ENCODE results near the gene GRHL3.

Gene GRHL3

GRCh38 chr1:24374891-24375786 is 56.0 kb downstream of the GRHL3 start:
- DNase-seq: peak; percentile 80

- DNase-seq: no peak
Observed at GRCh38 chr1:24379733-24380315, 60.7 kb downstream of the GRHL3 start.

GRCh38 chr1:24380508-24380907 is 61.4 kb downstream of the GRHL3 start:
- DNase-seq: no peak

- DNase-seq: no peak
Observed at GRCh38 chr1:24381256-24381655, 62.1 kb downstream of the GRHL3 start.

- DNase-seq: no peak
Observed at GRCh38 chr1:24382165-24382577, 63.0 kb downstream of the GRHL3 start.

- no peak for DNase-seq
Observed at GRCh38 chr1:24383381-24383940, 64.3 kb downstream of the GRHL3 start.

- DNase-seq: no peak
Observed at GRCh38 chr1:24384251-24385090, 65.3 kb downstream of the GRHL3 start.

GRCh38 chr1:24385160-24385940 is 66.2 kb downstream of the GRHL3 start:
- DNase-seq: no peak

- no peak for DNase-seq
Observed at GRCh38 chr1:24386241-24386640, 67.1 kb downstream of the GRHL3 start.

GRCh38 chr1:24386931-24387330 is 67.8 kb downstream of the GRHL3 start:
- DNase-seq: no peak

- DNase-seq: no peak
Observed at GRCh38 chr1:24387636-24388175, 68.5 kb downstream of the GRHL3 start.

GRCh38 chr1:24388331-24388885 is 69.3 kb downstream of the GRHL3 start:
- DNase-seq: no peak

GRCh38 chr1:24389231-24389678 is 70.1 kb downstream of the GRHL3 start:
- DNase-seq: no peak

- DNase-seq: peak; percentile 89
Observed at GRCh38 chr1:24390924-24391782, 72.0 kb downstream of the GRHL3 start.

- DNase-seq: peak; percentile 87
Observed at GRCh38 chr1:24391882-24392603, 72.9 kb downstream of the GRHL3 start.

GRCh38 chr1:24392604-24392946 is 73.4 kb downstream of the GRHL3 start:
- DNase-seq: no peak

GRCh38 chr1:24392982-24393650 is 74.0 kb downstream of the GRHL3 start:
- DNase-seq: no peak

- no peak for DNase-seq
Observed at GRCh38 chr1:24393892-24394291, 74.7 kb downstream of the GRHL3 start.

- DNase-seq: no peak
Observed at GRCh38 chr1:24400065-24400464, 80.9 kb downstream of the GRHL3 start.
